GM21390 (cell line): ENCODE data around the gene CCNYL1.
A peak's percentile ranks its signal among the peaks of the same experiment; 100 is the strongest.
"Not testable (repeated sequence)": the region's sequence is repeated elsewhere in the genome, so short reads cannot be mapped to it uniquely, and the experiment has no call there.

Source experiments
- ATAC-seq: cut with Tn5 transposase; IDR thresholded peaks from one replicate; pipeline ENCODE4 v1.9.1; 2021; ENCODE audit not compliant: unreplicated experiment

The CCNYL1 gene

GRCh38 chr2:207734264-207734635 is 22.8 kb downstream of the CCNYL1 start:
- no peak for ATAC-seq

GRCh38 chr2:207734636-207735512 is 23.4 kb downstream of the CCNYL1 start:
- no peak for ATAC-seq

GRCh38 chr2:207735513-207735859 is 24.0 kb downstream of the CCNYL1 start:
- not testable (repeated sequence) for ATAC-seq

- ATAC-seq, result no peak
Observed at GRCh38 chr2:207743514-207743913, 32.1 kb downstream of the CCNYL1 start.

- no peak for ATAC-seq
Observed at GRCh38 chr2:207744050-207744449, 32.6 kb downstream of the CCNYL1 start.

- ATAC-seq, result no peak
Observed at GRCh38 chr2:207744451-207744850, 33.0 kb downstream of the CCNYL1 start.

- peak; percentile 86 for ATAC-seq
Observed at GRCh38 chr2:207746131-207746530, 34.7 kb downstream of the CCNYL1 start.

- no peak for ATAC-seq
Observed at GRCh38 chr2:207747653-207748560, 36.5 kb downstream of the CCNYL1 start.

GRCh38 chr2:207748993-207749392 is 37.6 kb downstream of the CCNYL1 start:
- no peak for ATAC-seq

- ATAC-seq, result no peak
Observed at GRCh38 chr2:207749873-207750272, 38.4 kb downstream of the CCNYL1 start.

GRCh38 chr2:207750345-207750744 is 38.9 kb downstream of the CCNYL1 start:
- no peak for ATAC-seq

- no peak for ATAC-seq
Observed at GRCh38 chr2:207750876-207751275, 39.4 kb downstream of the CCNYL1 start.

- ATAC-seq, result not testable (repeated sequence)
Observed at GRCh38 chr2:207753688-207754087, 42.2 kb downstream of the CCNYL1 start.

- ATAC-seq, result no peak
Observed at GRCh38 chr2:207754498-207755383, 43.3 kb downstream of the CCNYL1 start.

- ATAC-seq, result no peak
Observed at GRCh38 chr2:207758025-207758424, 46.6 kb downstream of the CCNYL1 start.

- no peak for ATAC-seq
Observed at GRCh38 chr2:207759890-207760289, 48.5 kb downstream of the CCNYL1 start.

- no peak for ATAC-seq
Observed at GRCh38 chr2:207760453-207760852, 49.0 kb downstream of the CCNYL1 start.

GRCh38 chr2:207761426-207761825 is 50.0 kb downstream of the CCNYL1 start:
- not testable (repeated sequence) for ATAC-seq

- ATAC-seq, result no peak
Observed at GRCh38 chr2:207762146-207762545, 50.7 kb downstream of the CCNYL1 start.

- no peak for ATAC-seq
Observed at GRCh38 chr2:207763303-207763917, 52.0 kb downstream of the CCNYL1 start.
